Heart right ventricle (tissue), 16 donors: ENCODE results near the gene IGF1R. TPM values are rescaled to one million over a fixed set of nuclear protein-coding genes. Genes with fewer than 3 reads are reported as not detected.

ENCODE experiments used
- ATAC-seq, 8 donors: fragments of 200-7000 bp; cut with Tn5 transposase; one replicate each; pipeline ENCODE4 v1.9.1; 2020; ENCODE audit warnings: mild to moderate bottlenecking in 8 of 8, moderate library complexity in 8 of 8, moderate number of reproducible peaks in 1 of 8
- DNase-seq, 2 donors: peaks; one replicate each; pipeline ENCODE4 v3.0.0-alpha.2; 2020
- H3K27ac ChIP-seq, 10 donors: fragments of 200-600 bp; sonication (generic) in 2 of 10; one replicate each; pipeline versions ENCODE4 v1.5.0 to v1.8.0; 2020 to 2022; ENCODE audit warnings: mild to moderate bottlenecking in 3 of 10
- H3K27me3 ChIP-seq, 7 donors: fragments of 200-600 bp; one replicate each; pipeline ENCODE4 v1.8.0; 2021 to 2022; ENCODE audit warnings: mild to moderate bottlenecking in 2 of 7
- H3K36me3 ChIP-seq, 9 donors: fragments of 200-600 bp; sonication (generic) in 1 of 9; one replicate each; pipeline versions ENCODE4 v1.5.0 to v1.8.0; 2020 to 2022; ENCODE audit warnings: mild to moderate bottlenecking in 2 of 9
- H3K4me1 ChIP-seq, 9 donors: fragments of 200-600 bp; sonication (generic) in 1 of 9; one replicate each; pipeline versions ENCODE4 v1.5.0 to v1.8.0; 2020 to 2022; ENCODE audit warnings: mild to moderate bottlenecking in 4 of 9
- H3K4me3 ChIP-seq, 10 donors: fragments of 200-600 bp; sonication (generic) in 2 of 10; one replicate each; pipeline versions ENCODE4 v1.5.0 to v1.8.0; 2020 to 2022; ENCODE audit warnings: mild to moderate bottlenecking in 7 of 10, moderate library complexity in 2 of 10
- H3K9me3 ChIP-seq, 11 donors: fragments of 200-600 bp in 10 of 11; sonication (generic) in 2 of 11; one replicate each; pipeline versions ENCODE4 v1.5.0 to v1.8.0; 2013 to 2022; ENCODE audit warnings: mild to moderate bottlenecking in 2 of 11, control low read depth in 1 of 11, moderate library complexity in 1 of 11
- CTCF ChIP-seq, 9 donors: fragments of 200-600 bp; sonication (generic) in 2 of 9; IDR thresholded peaks; one replicate each; pipeline versions ENCODE4 v1.5.0 to v1.8.0; 2021 to 2022; ENCODE audit warnings: antibody characterized with exemption in 9 of 9, mild to moderate bottlenecking in 5 of 9, moderate library complexity in 1 of 9
- WGBS, 2 donors: extraction: QIAGEN DNeasy Blood & Tissue Kit; methylation state at CpG; one replicate each; pipeline ENCODE4 v1.1.7; 2013; ENCODE audit warnings: inconsistent platforms in 1 of 2; 5-methylcytosine and 5-hydroxymethylcytosine counted together
- intact Hi-C, 10 donors: fragments of 100-400 bp; cut with DNase I; formaldehyde crosslinking; loops; one replicate each; pipeline versions ENCODE4 v1.11.1 to v1.14.2; 2022
- polyA plus RNA-seq, 2 donors: library from polyadenylated mRNA; stranded (reverse); fragments of 200-250 nt; gene quantifications; one replicate each; pipeline ENCODE4 v1.2.3, GENCODE V29; 2013
- total RNA-seq, 10 donors: library from RNA; stranded (reverse); fragmentation: NEBNext Ultra II Directional in 3 of 10; extraction: Animal tissue kit (Norgen Biotek cat#: 25700) in 3 of 10; gene quantifications; one replicate each; pipeline versions ENCODE4 v1.2.1 to v1.2.4, GENCODE V29; 2021 to 2023
- donor health status: Arrhythmogenic right ventricular cardiomyopathy.
- donor health status: ischemic (EF 13 %, LVEDD 7.1; RV severe dilation, severe dysfunction).
- donor health status: healthy with polysubstance abuse.
- donor health status: DM: no; HTN: yes; CAD: no.
- donor health status: DM: no; HTN: no; CAD: no.
- donor health status: ischemic (EF 25% LVEDD 6.9; RV normal size, moderate dysfunction).
- donor health status: ischemic (EF 25% LVEDD 5.7; RV mildly dilated, moderate dysfunction).
- donor health status: healthy.
- donor health status: DM: yes; HTN: yes; CAD: no.
- donor health status: Ischemic cardiomyopathy.
- donor health status: ischemic (EF 35%, LVEDD 5.7; RV mildly dilated, moderate dysfunction).
- donor health status: nonischemic (EF 11% LVEDD 7.7; RV severe dilation, severe dysfunction).
- donor health status: DM: yes; HTN: yes; CAD: no.
- donor health status: PGD.
- donor health status: ischemic (EF 29% LVEDD 5.4; RV normal size, mild dysfunction).
- donor health status: nonischemic (EF 23%, LVEDD 6.1; RV moderate dilation, normal function).

IGF1R gene
- total and polyA plus RNA-seq, 12 donors: 3.4 to 88.2 (median 45.9) TPM

GRCh38 chr15:98746375-98747155 is 98.2 kb downstream of the IGF1R start:
- Histone ChIP-seq H3K27ac (no peak overlapping the region), H3K27me3 (no peaks in the 10 kb centered on the region), H3K36me3 (no peaks in the 10 kb centered on the region), H3K4me3 (no peak overlapping the region), H3K4me1 (peaks cover 0 to 55% (median 19%) of the 10 kb centered on the region in 9 donors), H3K9me3 (no peaks in the 10 kb centered on the region)
- no peak for TF ChIP-seq CTCF (IDR thresholded peaks at IDR 0.05)
- intact Hi-C loops: no loop called here
- DNase-seq (no peak), ATAC-seq (peak in 1 of 8 donors; percentile 34)
- 81 to 82% methylated on average over 8 of the region's 8 CpGs for WGBS, 2 donors

- H3K4me1 ChIP-seq: peaks cover 4 to 46% (median 26%) of the 10 kb centered on the region in 9 donors
- peak overlapping the region in 1 of 10 donors; percentile 12 for H3K27ac ChIP-seq
- H3K27me3 ChIP-seq: no peaks in the 10 kb centered on the region
- no peak overlapping the region for H3K4me3 ChIP-seq
- WGBS, 2 donors: 81 to 86% methylated on average over 4 of the region's 4 CpGs
- no peaks in the 10 kb centered on the region for H3K9me3 ChIP-seq
- H3K36me3 ChIP-seq: no peaks in the 10 kb centered on the region
- ATAC-seq (no peak), DNase-seq (no peak)
- TF ChIP-seq CTCF (IDR thresholded peaks at IDR 0.05): no peak
- intact Hi-C loops: no loop called here
Observed at GRCh38 chr15:98751767-98752166, 103.4 kb downstream of the IGF1R start.

GRCh38 chr15:98753726-98754656 is 105.7 kb downstream of the IGF1R start:
- intact Hi-C loops: no loop called here
- 33 to 34% methylated on average over 8 of the region's 8 CpGs for WGBS, 2 donors
- Histone ChIP-seq H3K4me1 (peaks cover 4 to 47% (median 31%) of the 10 kb centered on the region in 9 donors), H3K27me3 (no peaks in the 10 kb centered on the region), H3K4me3 (peak overlapping the region in 8 of 10 donors; percentile 14 to 43 (median 36)), H3K27ac (peak overlapping the region in 6 of 10 donors; percentile 25 to 60 (median 44)), H3K9me3 (no peaks in the 10 kb centered on the region), H3K36me3 (no peaks in the 10 kb centered on the region)
- TF ChIP-seq CTCF (IDR thresholded peaks at IDR 0.05): no peak
- DNase-seq: no peak
- peak in 5 of 8 donors; percentile 30 to 55 (median 45) for ATAC-seq

GRCh38 chr15:98754657-98755022 is 106.3 kb downstream of the IGF1R start:
- intact Hi-C loops: no loop called here
- no peak for ATAC-seq
- peak overlapping the region in 6 of 10 donors; percentile 25 to 60 (median 44) for H3K27ac ChIP-seq
- 84 to 86% methylated on average over 3 of the region's 3 CpGs for WGBS, 2 donors
- no peaks in the 10 kb centered on the region for H3K27me3 ChIP-seq
- DNase-seq: no peak
- H3K4me3 ChIP-seq: peak overlapping the region in 6 of 10 donors; percentile 20 to 42 (median 36)
- no peaks in the 10 kb centered on the region for H3K9me3 ChIP-seq
- H3K4me1 ChIP-seq: peaks cover 4 to 48% (median 28%) of the 10 kb centered on the region in 9 donors
- no peak for TF ChIP-seq CTCF (IDR thresholded peaks at IDR 0.05)
- no peaks in the 10 kb centered on the region for H3K36me3 ChIP-seq
